Measurements from ENCODE around the gene OBSL1. TPM values are rescaled to one million over a fixed set of nuclear protein-coding genes. Genes with fewer than 3 reads are reported as not detected.

Gene OBSL1
- total RNA-seq, 2 donors from 2014 or later = 0.83 to 1.3 TPM

GRCh38 chr2:219609149-219609750 lies 37.9 kb upstream of the OBSL1 start:
- peaks cover 14% of the 10 kb centered on the region for H3K4me1 Mint-ChIP-seq (ENCODE audit: low read depth)
- H3K9me3 Mint-ChIP-seq = no peaks in the 10 kb centered on the region
- H3K36me3 Mint-ChIP-seq (ENCODE audit: insufficient read depth in 2 of 2) = peaks cover 0 to 2% of the 10 kb centered on the region in 2 donors
- DNase-seq = no peak
- no peak overlapping the region for H3K27ac Mint-ChIP-seq
- no peak for ATAC-seq (replicated peaks in 1 of 2)
- no peak overlapping the region for H3K4me3 Mint-ChIP-seq
- H3K27me3 Mint-ChIP-seq (ENCODE audit: low read depth) = no peaks in the 10 kb centered on the region

DNA sequence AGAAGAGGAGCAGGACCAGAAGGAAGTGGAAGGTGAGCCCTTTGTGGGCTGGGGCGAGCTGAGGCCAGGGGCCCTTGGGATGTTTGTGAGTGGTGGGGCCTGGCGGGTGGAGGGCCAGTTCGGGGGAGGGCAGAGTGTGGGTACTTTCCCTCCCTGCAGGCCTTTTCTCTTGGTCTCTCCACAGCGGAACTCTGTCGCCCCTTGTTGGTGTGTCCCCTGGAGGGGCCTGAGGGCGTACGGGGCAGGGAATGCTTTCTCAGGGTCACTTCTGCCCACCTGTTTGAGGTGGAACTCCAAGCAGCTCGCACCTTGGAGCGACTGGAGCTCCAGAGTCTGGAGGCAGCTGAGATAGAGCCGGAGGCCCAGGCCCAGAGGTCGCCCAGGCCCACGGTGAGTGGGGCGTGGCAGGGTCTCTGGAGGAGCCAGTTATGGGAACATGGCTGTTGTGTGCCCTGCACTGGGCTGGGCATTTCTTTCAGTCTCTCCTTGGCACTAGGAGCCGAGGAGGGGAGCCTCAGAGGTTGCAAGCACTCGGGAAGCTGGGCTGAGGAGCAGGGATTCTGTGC lies 37.1 kb upstream of the OBSL1 start:
- Mint-ChIP-seq H3K27ac (no peak overlapping the region), H3K9me3 (no peaks in the 10 kb centered on the region), H3K27me3 (ENCODE audit: low read depth) (no peaks in the 10 kb centered on the region), H3K36me3 (ENCODE audit: insufficient read depth in 2 of 2) (peaks cover 0 to 2% of the 10 kb centered on the region in 2 donors), H3K4me1 (ENCODE audit: low read depth) (peaks cover 14% of the 10 kb centered on the region), H3K4me3 (no peak overlapping the region)
- ATAC-seq (replicated peaks in 1 of 2) (no peak), DNase-seq (no peak)

GRCh38 chr2:219607931-219608330 lies 36.6 kb upstream of the OBSL1 start:
- Mint-ChIP-seq H3K27me3 (ENCODE audit: low read depth) (no peaks in the 10 kb centered on the region), H3K4me1 (ENCODE audit: low read depth) (peaks cover 14% of the 10 kb centered on the region), H3K9me3 (no peaks in the 10 kb centered on the region), H3K4me3 (no peak overlapping the region), H3K36me3 (ENCODE audit: insufficient read depth in 2 of 2) (peaks cover 0 to 2% of the 10 kb centered on the region in 2 donors), H3K27ac (no peak overlapping the region)
- no peak for DNase-seq
- ATAC-seq (replicated peaks in 1 of 2) = no peak

- ATAC-seq (replicated peaks in 1 of 2) (no peak), DNase-seq (no peak)
- H3K9me3 Mint-ChIP-seq = no peaks in the 10 kb centered on the region
- H3K4me1 Mint-ChIP-seq (ENCODE audit: low read depth) = no peaks in the 10 kb centered on the region
- no peak overlapping the region for H3K4me3 Mint-ChIP-seq
- H3K36me3 Mint-ChIP-seq (ENCODE audit: insufficient read depth in 2 of 2) = no peaks in the 10 kb centered on the region
- no peak overlapping the region for H3K27ac Mint-ChIP-seq
- no peaks in the 10 kb centered on the region for H3K27me3 Mint-ChIP-seq (ENCODE audit: low read depth)
Observed at GRCh38 chr2:219605607-219605954, 34.2 kb upstream of the OBSL1 start.

DNA sequence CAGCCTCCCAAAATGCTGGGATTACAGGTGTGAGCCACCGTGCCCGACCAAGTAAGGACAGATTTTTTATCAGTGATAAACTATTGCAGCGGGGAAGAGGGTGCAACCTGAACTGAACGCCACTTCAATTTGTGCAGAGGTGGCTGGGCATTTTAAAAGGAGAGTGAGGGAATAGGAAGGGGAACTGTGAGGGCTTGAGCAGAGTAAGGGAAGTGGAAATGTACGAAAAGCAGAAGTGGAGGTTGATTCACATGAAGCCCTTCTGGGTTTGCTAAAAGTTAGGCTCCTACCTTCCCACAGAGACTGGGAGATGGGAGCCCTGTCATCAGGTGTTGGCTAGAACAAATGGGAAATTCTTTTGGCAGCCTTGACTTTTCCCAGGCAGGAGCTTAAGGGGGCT lies 32.4 kb upstream of the OBSL1 start:
- no peaks in the 10 kb centered on the region for H3K27me3 Mint-ChIP-seq (ENCODE audit: low read depth)
- ATAC-seq (replicated peaks in 1 of 2) (no peak), DNase-seq (no peak)
- no peaks in the 10 kb centered on the region for H3K9me3 Mint-ChIP-seq
- H3K4me1 Mint-ChIP-seq (ENCODE audit: low read depth) = peaks cover 8% of the 10 kb centered on the region
- no peak overlapping the region for H3K27ac Mint-ChIP-seq
- H3K4me3 Mint-ChIP-seq = no peak overlapping the region
- H3K36me3 Mint-ChIP-seq (ENCODE audit: insufficient read depth in 2 of 2) = no peaks in the 10 kb centered on the region

- Mint-ChIP-seq H3K4me1 (ENCODE audit: low read depth) (peaks cover 25% of the 10 kb centered on the region), H3K9me3 (no peaks in the 10 kb centered on the region), H3K27ac (peak overlapping the region; percentile 79), H3K27me3 (ENCODE audit: low read depth) (peaks cover 2% of the 10 kb centered on the region), H3K36me3 (ENCODE audit: insufficient read depth in 2 of 2) (no peaks in the 10 kb centered on the region), H3K4me3 (peak overlapping the region; percentile 93 to 97)
- DNase-seq (no peak), ATAC-seq (replicated peaks in 1 of 2) (no peak)
Observed at GRCh38 chr2:219598308-219599078, 27.2 kb upstream of the OBSL1 start.

- Mint-ChIP-seq H3K36me3 (ENCODE audit: insufficient read depth in 2 of 2) (no peaks in the 10 kb centered on the region), H3K27ac (peak within 1 kb of the TSS; percentile 79), H3K27me3 (ENCODE audit: low read depth) (peaks cover 9% of the 10 kb centered on the region), H3K4me3 (peak within 1 kb of the TSS; percentile 93 to 97), H3K4me1 (ENCODE audit: low read depth) (peaks cover 25% of the 10 kb centered on the region), H3K9me3 (no peaks in the 10 kb centered on the region)
- DNase-seq (peak; percentile 93 to 95), ATAC-seq (replicated peaks in 1 of 2) (peak; percentile 95 to 96)
Observed at GRCh38 chr2:219597552-219598307, 26.4 kb upstream of the OBSL1 start, which contains the start of gene STK11IP. Gene STK11IP (plus strand): TSS chr2:219597857. CDS start chr2:219598120, 263 bp downstream.

DNA sequence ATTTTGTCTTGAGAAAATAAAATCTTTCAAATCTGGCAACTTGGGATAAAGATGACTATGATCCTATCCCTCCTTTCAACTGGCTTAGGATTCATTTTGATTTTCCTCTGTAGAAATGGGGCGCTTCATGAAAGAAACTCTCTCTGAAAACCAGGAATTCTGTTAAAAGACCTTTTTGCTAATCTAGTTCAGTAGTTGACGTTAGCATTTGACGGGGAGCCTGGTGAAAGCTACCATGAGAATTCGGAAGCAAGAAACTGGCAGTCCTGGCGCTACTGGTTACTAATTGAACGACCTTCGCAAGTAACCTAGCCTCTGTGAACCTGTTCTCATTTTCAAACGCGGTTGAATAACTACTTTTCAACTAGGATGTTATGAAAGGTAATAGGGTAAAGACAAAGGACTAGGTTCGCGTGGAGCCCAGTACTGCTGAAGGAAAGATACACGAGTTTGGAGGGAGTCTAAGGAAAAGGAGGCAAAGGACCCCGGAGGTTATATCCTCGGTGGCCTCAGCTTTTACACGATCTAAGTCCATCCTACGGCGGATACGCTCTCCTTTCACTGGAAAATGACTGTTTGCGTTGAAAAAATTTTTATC lies 25.7 kb upstream of the OBSL1 start:
- no peak for DNase-seq
- H3K36me3 Mint-ChIP-seq (ENCODE audit: insufficient read depth in 2 of 2) = no peaks in the 10 kb centered on the region
- peak; percentile 1 for ATAC-seq (replicated peaks in 1 of 2)
- peaks cover 25% of the 10 kb centered on the region for H3K4me1 Mint-ChIP-seq (ENCODE audit: low read depth)
- peak overlapping the region; percentile 93 to 97 for H3K4me3 Mint-ChIP-seq
- no peaks in the 10 kb centered on the region for H3K9me3 Mint-ChIP-seq
- peaks cover 9% of the 10 kb centered on the region for H3K27me3 Mint-ChIP-seq (ENCODE audit: low read depth)
- H3K27ac Mint-ChIP-seq = peak overlapping the region; percentile 79

GRCh38 chr2:219595256-219595655 lies 23.9 kb upstream of the OBSL1 start:
- no peak for DNase-seq
- H3K4me3 Mint-ChIP-seq = peak overlapping the region in 1 of 2 donors; percentile 23
- H3K27me3 Mint-ChIP-seq (ENCODE audit: low read depth) = peaks cover 9% of the 10 kb centered on the region
- no peaks in the 10 kb centered on the region for H3K36me3 Mint-ChIP-seq (ENCODE audit: insufficient read depth in 2 of 2)
- no peak overlapping the region for H3K27ac Mint-ChIP-seq
- H3K4me1 Mint-ChIP-seq (ENCODE audit: low read depth) = peaks cover 25% of the 10 kb centered on the region
- no peaks in the 10 kb centered on the region for H3K9me3 Mint-ChIP-seq
- ATAC-seq (replicated peaks in 1 of 2) = no peak

GRCh38 chr2:219593154-219593553 lies 21.8 kb upstream of the OBSL1 start:
- Mint-ChIP-seq H3K4me1 (ENCODE audit: low read depth) (peaks cover 11% of the 10 kb centered on the region), H3K27me3 (ENCODE audit: low read depth) (peaks cover 9% of the 10 kb centered on the region), H3K9me3 (no peaks in the 10 kb centered on the region), H3K4me3 (no peak overlapping the region), H3K27ac (no peak overlapping the region), H3K36me3 (ENCODE audit: insufficient read depth in 2 of 2) (no peaks in the 10 kb centered on the region)
- DNase-seq = no peak
- ATAC-seq (replicated peaks in 1 of 2) = no peak

- Mint-ChIP-seq H3K27ac (no peak overlapping the region), H3K36me3 (ENCODE audit: insufficient read depth in 2 of 2) (no peaks in the 10 kb centered on the region), H3K27me3 (ENCODE audit: low read depth) (peaks cover 9% of the 10 kb centered on the region), H3K9me3 (no peaks in the 10 kb centered on the region), H3K4me3 (no peak overlapping the region), H3K4me1 (ENCODE audit: low read depth) (peaks cover 9% of the 10 kb centered on the region)
- no peak for DNase-seq
- ATAC-seq (replicated peaks in 1 of 2) = no peak
Observed at GRCh38 chr2:219592736-219593135, 21.4 kb upstream of the OBSL1 start.

- no peaks in the 10 kb centered on the region for H3K9me3 Mint-ChIP-seq
- DNase-seq (no peak), ATAC-seq (replicated peaks in 1 of 2) (no peak)
- no peak overlapping the region for H3K4me3 Mint-ChIP-seq
- no peaks in the 10 kb centered on the region for H3K4me1 Mint-ChIP-seq (ENCODE audit: low read depth)
- H3K36me3 Mint-ChIP-seq (ENCODE audit: insufficient read depth in 2 of 2) = no peaks in the 10 kb centered on the region
- peaks cover 15% of the 10 kb centered on the region for H3K27me3 Mint-ChIP-seq (ENCODE audit: low read depth)
- no peak overlapping the region for H3K27ac Mint-ChIP-seq
Observed at GRCh38 chr2:219591091-219591490, 19.8 kb upstream of the OBSL1 start.

- H3K9me3 Mint-ChIP-seq = no peaks in the 10 kb centered on the region
- no peaks in the 10 kb centered on the region for H3K36me3 Mint-ChIP-seq (ENCODE audit: insufficient read depth in 2 of 2)
- ATAC-seq (replicated peaks in 1 of 2) (no peak), DNase-seq (no peak)
- H3K4me1 Mint-ChIP-seq (ENCODE audit: low read depth) = no peaks in the 10 kb centered on the region
- peaks cover 26% of the 10 kb centered on the region for H3K27me3 Mint-ChIP-seq (ENCODE audit: low read depth)
- no peak overlapping the region for H3K4me3 Mint-ChIP-seq
- H3K27ac Mint-ChIP-seq = no peak overlapping the region
Observed at GRCh38 chr2:219581346-219581745, 10.0 kb upstream of the OBSL1 start.
